Neural cell (in vitro differentiated cells): ENCODE results near the gene ZCWPW1. TPM values are rescaled to one million over a fixed set of nuclear protein-coding genes. Genes with fewer than 3 reads are reported as not detected.

ENCODE experiments used
- H2AFZ ChIP-seq: fragments of 200-600, 300-800 bp; sonication (generic), shearing (Covaris generic); 2 replicates; pipeline ENCODE4 v1.6.0; 2014; ENCODE audit warnings: low read depth, mild to moderate bottlenecking, antibody characterized with exemption, low read length, moderate library complexity
- H3F3A ChIP-seq: fragments of 200-600 bp; shearing (Covaris generic); 2 replicates; pipeline ENCODE4 v1.6.1; 2016; ENCODE audit warnings: mild to moderate bottlenecking, moderate library complexity, mixed read lengths, antibody characterized with exemption, low read length; ENCODE audit not compliant: insufficient read depth, poor library complexity, severe bottlenecking
- H3K27ac ChIP-seq: fragments of 200-600, 300-800 bp; sonication (generic), shearing (Covaris generic); 2 replicates; pipeline ENCODE4 v1.5.1; 2014; ENCODE audit warnings: mild to moderate bottlenecking, low read length, moderate library complexity
- H3K27me3 ChIP-seq: fragments of 300-800, 200-600 bp; sonication (generic), shearing (Covaris generic); 2 replicates; pipeline ENCODE4 v1.6.0; 2014; ENCODE audit warnings: mild to moderate bottlenecking, low read depth, low read length, moderate library complexity; ENCODE audit not compliant: insufficient read depth
- H3K36me3 ChIP-seq: fragments of 300-800, 200-600 bp; sonication (generic), shearing (Covaris generic); 2 replicates; pipeline ENCODE4 v1.5.1; 2014; ENCODE audit warnings: mild to moderate bottlenecking, antibody characterized with exemption, low read length, moderate library complexity; ENCODE audit not compliant: insufficient read depth
- H3K4me2 ChIP-seq: fragments of 300-800, 200-600 bp; sonication (generic), shearing (Covaris generic); 2 replicates; pipeline ENCODE4 v1.6.0; 2014; ENCODE audit warnings: mild to moderate bottlenecking, low read length
- H3K4me3 ChIP-seq: fragments of 300-800, 200-600 bp; sonication (generic), shearing (Covaris generic); 2 replicates; pipeline ENCODE4 v1.5.1; 2014; ENCODE audit warnings: mild to moderate bottlenecking, low read length, moderate library complexity
- H3K79me2 ChIP-seq: fragments of 200-600 bp; shearing (Covaris generic); replicated peaks from 2 replicates; pipeline ENCODE4 v1.6.0; 2014; ENCODE audit warnings: mild to moderate bottlenecking, low read length, moderate library complexity; ENCODE audit not compliant: insufficient read depth
- H3K9ac ChIP-seq: fragments of 300-800, 200-600 bp; sonication (generic), shearing (Covaris generic); 2 replicates; pipeline ENCODE4 v1.6.1; 2016; ENCODE audit warnings: mild to moderate bottlenecking, low read length, mixed read lengths
- H3K9me2 ChIP-seq: fragments of 200-600 bp; shearing (Covaris generic); 2 replicates; pipeline ENCODE4 v1.6.1; 2016; ENCODE audit warnings: mild to moderate bottlenecking, low read length, mixed read lengths; ENCODE audit not compliant: insufficient read depth
- H3K9me3 ChIP-seq: fragments of 200-600, 300-800 bp; sonication (generic), shearing (Covaris generic); 2 replicates; pipeline ENCODE4 v1.6.1; 2016; ENCODE audit warnings: mild to moderate bottlenecking, mixed run types, low read length, moderate library complexity, mixed read lengths
- H4K20me1 ChIP-seq: fragments of 200-600 bp; shearing (Covaris generic); 2 replicates; pipeline ENCODE4 v1.6.1; 2016; ENCODE audit warnings: mild to moderate bottlenecking, mixed run types; ENCODE audit not compliant: insufficient read depth
- EP300 ChIP-seq: fragments of 450-650 bp; conservative IDR thresholded peaks from 2 replicates; pipeline ENCODE4 v1.6.1; 2014; ENCODE audit warnings: antibody characterized with exemption, mild to moderate bottlenecking, moderate library complexity; ENCODE audit not compliant: poor library complexity, severe bottlenecking
- EZH2 ChIP-seq: fragments of 200-600, 300-800 bp; shearing (Covaris generic), sonication (generic); IDR thresholded peaks from 2 replicates; pipeline ENCODE4 v1.6.1; 2014; ENCODE audit warnings: antibody characterized with exemption, low read length, borderline replicate concordance, mild to moderate bottlenecking; ENCODE audit not compliant: insufficient read depth, poor library complexity, severe bottlenecking
- MXI1 ChIP-seq: fragments of 450-650 bp; conservative IDR thresholded peaks from 2 replicates; pipeline ENCODE4 v1.6.1; 2014; ENCODE audit warnings: antibody characterized with exemption, mild to moderate bottlenecking; ENCODE audit not compliant: poor library complexity, severe bottlenecking
- POLR2AphosphoS5 ChIP-seq: IDR thresholded peaks from 2 replicates; pipeline ENCODE4 v1.6.1; 2012
- RAD21 ChIP-seq: fragments of 450-650 bp; conservative IDR thresholded peaks from 2 replicates; pipeline ENCODE4 v1.6.1; 2014; ENCODE audit warnings: antibody characterized with exemption, mild to moderate bottlenecking, moderate library complexity
- SMC3 ChIP-seq: fragments of 450-650 bp; conservative IDR thresholded peaks from 2 replicates; pipeline ENCODE4 v1.6.1; 2014; ENCODE audit warnings: antibody characterized with exemption, mild to moderate bottlenecking, moderate library complexity; ENCODE audit not compliant: poor library complexity
- TAF1 ChIP-seq: IDR thresholded peaks from 2 replicates; pipeline ENCODE4 v1.6.1; 2012; ENCODE audit warnings: low read depth
- polyA plus RNA-seq: library from polyadenylated mRNA; depleted of rRNA; stranded (reverse); fragments of >200 nt; gene quantifications from 2 replicates; pipeline ENCODE4 v1.2.3, GENCODE V29; 2014
- TF ChIP-seq, protein P1 (sequence below): IDR thresholded peaks from 2 replicates; pipeline ENCODE4 v1.6.1; 2012; ENCODE audit warnings: borderline replicate concordance
- TF ChIP-seq, protein P2 (sequence below): fragments of 450-650 bp; IDR thresholded peaks from 2 replicates; pipeline ENCODE4 v1.5.1; 2014; ENCODE audit warnings: antibody characterized with exemption, mild to moderate bottlenecking, moderate library complexity; ENCODE audit not compliant: poor library complexity, severe bottlenecking

The ZCWPW1 gene
- polyA plus RNA-seq, 1 donor from 2014 or later = 6.8 TPM

DNA sequence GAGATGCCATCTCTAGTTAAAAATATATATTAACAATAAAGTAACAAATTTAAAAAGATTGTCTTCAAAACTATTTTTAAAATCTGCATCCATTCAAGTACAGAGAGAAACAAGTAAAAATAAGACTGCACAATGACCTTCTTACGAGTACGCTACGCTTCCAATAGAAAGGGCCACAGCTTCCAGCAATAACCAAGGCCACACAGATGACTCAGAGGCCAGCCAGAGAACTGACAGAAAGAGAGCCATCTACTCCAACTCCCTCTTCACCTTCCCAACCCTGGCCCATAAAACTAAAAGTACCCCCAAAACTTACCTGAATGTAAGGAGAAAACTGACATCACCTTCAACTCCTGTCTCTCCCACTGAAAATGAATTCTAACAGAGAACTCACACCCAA lies 28.5 kb downstream of the ZCWPW1 start:
- Histone ChIP-seq H3K4me2 (no peak overlapping the region), H3K27ac (no peak overlapping the region), H3K9ac (no peak overlapping the region), H3K27me3 (no peaks in the 10 kb centered on the region), H3K36me3 (no peaks in the 10 kb centered on the region), H2AFZ (no peak overlapping the region), H3F3A (no peaks in the 10 kb centered on the region), H4K20me1 (no peaks in the 10 kb centered on the region), H3K9me3 (no peaks in the 10 kb centered on the region), H3K79me2 (no peaks in the 10 kb centered on the region), H3K4me3 (no peak overlapping the region), H3K9me2 (no peaks in the 10 kb centered on the region)
- TF ChIP-seq EP300 (no peak), MXI1 (no peak), RAD21 (no peak)
- TF ChIP-seq, protein P1, sequence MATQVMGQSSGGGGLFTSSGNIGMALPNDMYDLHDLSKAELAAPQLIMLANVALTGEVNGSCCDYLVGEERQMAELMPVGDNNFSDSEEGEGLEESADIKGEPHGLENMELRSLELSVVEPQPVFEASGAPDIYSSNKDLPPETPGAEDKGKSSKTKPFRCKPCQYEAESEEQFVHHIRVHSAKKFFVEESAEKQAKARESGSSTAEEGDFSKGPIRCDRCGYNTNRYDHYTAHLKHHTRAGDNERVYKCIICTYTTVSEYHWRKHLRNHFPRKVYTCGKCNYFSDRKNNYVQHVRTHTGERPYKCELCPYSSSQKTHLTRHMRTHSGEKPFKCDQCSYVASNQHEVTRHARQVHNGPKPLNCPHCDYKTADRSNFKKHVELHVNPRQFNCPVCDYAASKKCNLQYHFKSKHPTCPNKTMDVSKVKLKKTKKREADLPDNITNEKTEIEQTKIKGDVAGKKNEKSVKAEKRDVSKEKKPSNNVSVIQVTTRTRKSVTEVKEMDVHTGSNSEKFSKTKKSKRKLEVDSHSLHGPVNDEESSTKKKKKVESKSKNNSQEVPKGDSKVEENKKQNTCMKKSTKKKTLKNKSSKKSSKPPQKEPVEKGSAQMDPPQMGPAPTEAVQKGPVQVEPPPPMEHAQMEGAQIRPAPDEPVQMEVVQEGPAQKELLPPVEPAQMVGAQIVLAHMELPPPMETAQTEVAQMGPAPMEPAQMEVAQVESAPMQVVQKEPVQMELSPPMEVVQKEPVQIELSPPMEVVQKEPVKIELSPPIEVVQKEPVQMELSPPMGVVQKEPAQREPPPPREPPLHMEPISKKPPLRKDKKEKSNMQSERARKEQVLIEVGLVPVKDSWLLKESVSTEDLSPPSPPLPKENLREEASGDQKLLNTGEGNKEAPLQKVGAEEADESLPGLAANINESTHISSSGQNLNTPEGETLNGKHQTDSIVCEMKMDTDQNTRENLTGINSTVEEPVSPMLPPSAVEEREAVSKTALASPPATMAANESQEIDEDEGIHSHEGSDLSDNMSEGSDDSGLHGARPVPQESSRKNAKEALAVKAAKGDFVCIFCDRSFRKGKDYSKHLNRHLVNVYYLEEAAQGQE = no peak

DNA sequence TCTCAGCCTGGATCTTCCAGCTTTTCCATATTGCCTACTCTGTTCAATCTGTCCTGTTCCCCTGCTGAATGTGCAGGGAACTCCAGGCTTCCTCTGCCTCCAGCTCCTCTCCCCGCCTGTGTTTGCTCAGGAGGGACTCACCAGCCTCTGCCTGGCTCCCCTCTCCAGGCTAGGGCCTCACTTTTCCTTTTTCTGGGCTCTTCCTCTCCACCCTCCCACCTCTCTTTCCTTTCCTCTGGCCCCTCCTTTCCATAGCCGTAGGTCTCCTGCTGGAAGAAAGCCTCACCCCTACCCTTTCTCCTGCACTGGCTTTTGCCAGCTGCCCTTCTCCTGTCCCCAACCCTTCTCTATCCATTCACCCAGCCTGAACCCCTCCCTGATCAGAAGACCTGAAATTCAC lies 30.3 kb downstream of the ZCWPW1 start:
- no peaks in the 10 kb centered on the region for H4K20me1 ChIP-seq
- no peaks in the 10 kb centered on the region for H3K79me2 ChIP-seq
- no peak overlapping the region for H3K27ac ChIP-seq
- H3K9ac ChIP-seq = no peak overlapping the region
- TF ChIP-seq MXI1 (no peak), EP300 (no peak), RAD21 (no peak), TAF1 (no peak), EZH2 (no peak)
- TF ChIP-seq, protein P2, sequence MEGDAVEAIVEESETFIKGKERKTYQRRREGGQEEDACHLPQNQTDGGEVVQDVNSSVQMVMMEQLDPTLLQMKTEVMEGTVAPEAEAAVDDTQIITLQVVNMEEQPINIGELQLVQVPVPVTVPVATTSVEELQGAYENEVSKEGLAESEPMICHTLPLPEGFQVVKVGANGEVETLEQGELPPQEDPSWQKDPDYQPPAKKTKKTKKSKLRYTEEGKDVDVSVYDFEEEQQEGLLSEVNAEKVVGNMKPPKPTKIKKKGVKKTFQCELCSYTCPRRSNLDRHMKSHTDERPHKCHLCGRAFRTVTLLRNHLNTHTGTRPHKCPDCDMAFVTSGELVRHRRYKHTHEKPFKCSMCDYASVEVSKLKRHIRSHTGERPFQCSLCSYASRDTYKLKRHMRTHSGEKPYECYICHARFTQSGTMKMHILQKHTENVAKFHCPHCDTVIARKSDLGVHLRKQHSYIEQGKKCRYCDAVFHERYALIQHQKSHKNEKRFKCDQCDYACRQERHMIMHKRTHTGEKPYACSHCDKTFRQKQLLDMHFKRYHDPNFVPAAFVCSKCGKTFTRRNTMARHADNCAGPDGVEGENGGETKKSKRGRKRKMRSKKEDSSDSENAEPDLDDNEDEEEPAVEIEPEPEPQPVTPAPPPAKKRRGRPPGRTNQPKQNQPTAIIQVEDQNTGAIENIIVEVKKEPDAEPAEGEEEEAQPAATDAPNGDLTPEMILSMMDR = no peak
- no peak overlapping the region for H2AFZ ChIP-seq
- H3K4me3 ChIP-seq = no peak overlapping the region
- H3K9me3 ChIP-seq = no peaks in the 10 kb centered on the region
- H3K9me2 ChIP-seq = no peaks in the 10 kb centered on the region
- H3F3A ChIP-seq = no peaks in the 10 kb centered on the region
- no peaks in the 10 kb centered on the region for H3K27me3 ChIP-seq
- H3K36me3 ChIP-seq = no peaks in the 10 kb centered on the region
- H3K4me2 ChIP-seq = no peak overlapping the region

DNA sequence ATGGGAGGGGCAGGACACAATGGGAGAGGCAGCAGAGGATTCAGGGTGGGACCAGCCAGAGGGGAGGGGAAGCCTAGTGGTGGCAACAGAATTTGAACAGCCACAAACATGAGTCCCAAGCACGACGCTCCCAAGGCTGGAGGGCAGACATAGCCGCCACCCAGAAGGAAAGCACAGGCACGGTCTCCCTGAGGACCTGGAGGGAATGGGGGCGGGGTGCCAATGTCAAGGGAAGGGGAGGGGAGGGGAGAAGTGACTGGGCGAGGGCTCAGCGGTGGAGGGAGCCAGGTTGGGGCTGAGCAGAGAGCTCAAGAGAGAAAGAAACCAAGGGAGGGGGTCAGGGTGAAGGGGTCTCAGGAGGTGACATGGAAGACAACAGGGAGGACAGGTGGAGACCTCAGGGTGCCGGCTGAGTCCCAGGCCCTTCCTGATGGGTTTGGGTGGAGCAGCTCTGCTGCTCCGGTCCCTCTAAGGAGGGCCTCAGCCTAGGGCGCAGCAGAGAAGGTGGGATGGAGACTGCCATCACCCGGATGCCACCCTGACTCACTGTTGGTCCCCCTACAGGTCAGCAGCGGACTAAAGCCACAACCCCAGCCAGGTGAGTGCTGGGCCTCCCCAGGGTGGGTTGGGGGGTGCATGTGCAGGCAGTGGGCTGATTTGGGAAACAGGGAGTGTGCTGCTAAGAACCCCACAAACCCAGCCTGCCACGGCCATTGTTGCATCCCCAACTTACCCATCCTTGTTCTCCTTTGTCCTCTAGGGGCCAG lies 31.0 kb downstream of the ZCWPW1 start:
- no peak overlapping the region for H3K4me3 ChIP-seq
- no peaks in the 10 kb centered on the region for H3K27me3 ChIP-seq
- H3K27ac ChIP-seq = no peak overlapping the region
- H3K36me3 ChIP-seq = no peaks in the 10 kb centered on the region
- no peak overlapping the region for H3K4me2 ChIP-seq
- no peaks in the 10 kb centered on the region for H3K79me2 ChIP-seq
- H2AFZ ChIP-seq = no peak overlapping the region
- no peaks in the 10 kb centered on the region for H3K9me3 ChIP-seq
- no peaks in the 10 kb centered on the region for H4K20me1 ChIP-seq
- TF ChIP-seq, protein P1 = no peak
- TF ChIP-seq RAD21 = no peak
- no peak for TF ChIP-seq POLR2AphosphoS5
- no peak for TF ChIP-seq MXI1
- TF ChIP-seq SMC3 = no peak
- TF ChIP-seq EP300 = no peak
- TF ChIP-seq, protein P2 = no peak
- no peak for TF ChIP-seq EZH2
- H3F3A ChIP-seq = no peaks in the 10 kb centered on the region
- H3K9ac ChIP-seq = no peak overlapping the region
- H3K9me2 ChIP-seq = no peaks in the 10 kb centered on the region
